ENCODE data around the gene EEPD1. TPM values are rescaled to one million over a fixed set of nuclear protein-coding genes. Genes with fewer than 3 reads are reported as not detected.
A peak's percentile ranks its signal among the peaks of the same experiment; 100 is the strongest.

Gene EEPD1
- total RNA-seq, 4 donors from 2014 or later = 19.0 to 34.2 (median 20.8) TPM

GRCh38 chr7:36266190-36266589, 113.1 kb downstream of the EEPD1 start:
- no peak for TF ChIP-seq POLR2A (IDR thresholded peaks at IDR 0.05)
- no peak for TF ChIP-seq CTCF (IDR thresholded peaks at IDR 0.05)
- WGBS, 2 donors = 79 to 82% methylated on average over 5 of the region's 5 CpGs
- intact Hi-C loops (cut with DNase I; ENCODE audit: low total_unique reads) = no loop called here
- DNase-seq (ENCODE audit: low spot score in 2 of 2) = no peak
- no peak overlapping the region for H3K4me3 ChIP-seq (ENCODE audit: low read depth, poor library complexity, severe bottlenecking)

- intact Hi-C loops (cut with DNase I; ENCODE audit: low total_unique reads) = no loop called here
- TF ChIP-seq CTCF (IDR thresholded peaks at IDR 0.05) (no peak), POLR2A (IDR thresholded peaks at IDR 0.05) (no peak)
- WGBS, 2 donors = 96 to 98% methylated on average over 3 of the region's 3 CpGs
- H3K4me3 ChIP-seq (ENCODE audit: low read depth, poor library complexity, severe bottlenecking) = no peak overlapping the region
- DNase-seq (ENCODE audit: low spot score in 2 of 2) = no peak
Measured at GRCh38 chr7:36266683-36267082, 113.6 kb downstream of the EEPD1 start.

DNA sequence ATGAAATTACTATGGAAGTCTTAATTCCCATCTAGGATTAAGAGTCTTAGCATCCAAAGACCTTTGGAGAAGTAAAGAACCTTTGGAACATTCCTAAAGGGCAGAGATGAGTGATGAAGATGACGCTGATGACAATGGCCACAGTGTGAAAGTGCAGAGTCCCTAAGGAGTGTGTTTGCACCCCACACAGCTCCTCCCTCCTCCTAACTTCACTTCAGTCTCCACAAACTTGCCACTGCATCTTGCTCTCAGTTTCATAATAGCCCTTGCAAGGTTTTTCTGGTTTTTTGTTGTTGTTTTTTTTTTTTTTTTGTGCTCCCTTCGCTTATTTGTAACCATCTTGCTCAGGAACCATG, 119.1 kb downstream of the EEPD1 start:
- intact Hi-C loops (cut with DNase I; ENCODE audit: low total_unique reads) = no loop called here
- no peak for TF ChIP-seq POLR2A (IDR thresholded peaks at IDR 0.05)
- TF ChIP-seq CTCF (IDR thresholded peaks at IDR 0.05) = no peak
- no peak overlapping the region for H3K4me3 ChIP-seq (ENCODE audit: low read depth, poor library complexity, severe bottlenecking)
- DNase-seq (ENCODE audit: low spot score in 2 of 2) = no peak
- WGBS, 2 donors = 91 to 98% methylated on average over 2 of the region's 2 CpGs

DNA sequence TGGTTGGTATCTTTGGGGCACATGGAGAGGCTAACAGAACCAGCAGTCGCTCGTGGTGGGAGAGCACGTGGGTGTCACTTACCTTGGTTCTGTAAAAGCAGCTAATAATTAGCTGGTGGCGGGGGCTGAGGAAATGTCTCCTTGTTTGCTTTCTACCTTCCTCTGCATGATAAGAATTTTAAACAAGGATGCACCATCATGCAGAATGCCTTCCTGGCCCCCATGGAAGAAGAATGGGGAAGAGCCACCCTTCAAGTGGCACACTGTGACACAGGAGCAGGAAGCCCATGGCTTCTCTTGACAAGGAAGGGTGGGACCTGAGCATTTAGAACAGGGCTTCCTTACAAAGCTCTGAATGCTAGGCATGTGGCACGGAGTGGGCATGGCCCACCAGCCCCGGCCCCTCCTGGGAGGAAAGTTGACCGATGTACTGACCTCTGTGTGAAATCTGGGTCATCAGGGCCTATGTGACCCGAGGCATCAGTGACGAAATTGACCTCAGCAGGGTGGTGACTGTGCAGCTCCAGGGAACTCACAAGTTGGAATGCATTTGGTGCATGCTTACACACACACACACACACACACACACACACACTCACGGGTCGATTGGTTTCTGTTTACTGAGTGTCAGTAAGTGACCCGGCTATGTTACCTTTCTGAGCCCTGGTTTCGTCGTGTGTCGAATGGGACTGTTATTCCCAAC, 119.7 kb downstream of the EEPD1 start:
- TF ChIP-seq CTCF (IDR thresholded peaks at IDR 0.05) = peak in 1 of 3 donors; percentile 26
- TF ChIP-seq POLR2A (IDR thresholded peaks at IDR 0.05) = no peak
- intact Hi-C loops (cut with DNase I; ENCODE audit: low total_unique reads) = no loop called here
- DNase-seq (ENCODE audit: low spot score in 2 of 2) = no peak
- 77% methylated on average over 15 of the region's 15 CpGs for WGBS, 2 donors
- no peak overlapping the region for H3K4me3 ChIP-seq (ENCODE audit: low read depth, poor library complexity, severe bottlenecking)

- no peak for DNase-seq (ENCODE audit: low spot score in 2 of 2)
- intact Hi-C loops (cut with DNase I; ENCODE audit: low total_unique reads) = no loop called here
- no peak for TF ChIP-seq CTCF (IDR thresholded peaks at IDR 0.05)
- no peak for TF ChIP-seq POLR2A (IDR thresholded peaks at IDR 0.05)
- WGBS, 2 donors = 58 to 63% methylated on average over 4 of the region's 4 CpGs
- H3K4me3 ChIP-seq (ENCODE audit: low read depth, poor library complexity, severe bottlenecking) = no peak overlapping the region
Measured at GRCh38 chr7:36273836-36274235, 120.8 kb downstream of the EEPD1 start.

GRCh38 chr7:36275735-36276284, 122.8 kb downstream of the EEPD1 start:
- no peak for TF ChIP-seq CTCF (IDR thresholded peaks at IDR 0.05)
- DNase-seq (ENCODE audit: low spot score in 2 of 2) = no peak
- WGBS, 2 donors = 87 to 97% methylated on average over 8 of the region's 8 CpGs
- no peak overlapping the region for H3K4me3 ChIP-seq (ENCODE audit: low read depth, poor library complexity, severe bottlenecking)
- intact Hi-C loops (cut with DNase I; ENCODE audit: low total_unique reads) = no loop called here
